GM03348 (cell line): ENCODE results near the gene LTBP4.
"Not testable (repeated sequence)": the region's sequence is repeated elsewhere in the genome, so short reads cannot be mapped to it uniquely, and the experiment has no call there.

Source experiments
- DNase-seq: peaks from one replicate; pipeline ENCODE4 v3.0.0; 2012; ENCODE audit warnings: low spot score

Gene LTBP4

GRCh38 chr19:40576585-40577451 is 24.4 kb upstream of the LTBP4 start, which contains the start of gene SHKBP1:
Gene SHKBP1, plus strand, starts transcription at chr19:40576873. Its CDS starts 27 bp downstream, at chr19:40576900.
- peak; percentile 99 for DNase-seq

DNA sequence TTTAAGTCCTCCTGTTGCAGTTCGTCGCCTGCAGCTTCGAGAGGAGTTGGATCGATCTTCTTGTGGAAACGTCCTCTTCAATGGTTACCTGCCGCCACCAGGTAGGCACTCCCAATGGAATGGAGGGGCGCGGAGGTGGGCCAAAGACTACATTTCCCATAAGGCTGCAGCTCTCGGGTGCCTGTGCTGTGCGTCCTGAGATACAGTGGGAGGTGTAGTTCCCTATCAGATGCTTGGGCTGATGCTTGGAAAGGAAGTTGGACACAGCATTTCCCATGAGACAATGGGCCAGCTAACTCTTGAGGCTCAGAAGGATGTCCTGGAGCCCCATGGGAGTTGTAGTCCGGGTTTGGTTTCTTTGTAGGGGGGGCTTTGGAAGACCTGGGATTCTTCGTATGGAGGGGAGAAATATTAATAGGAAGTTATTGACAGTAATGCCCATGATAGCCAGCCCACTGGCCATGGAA is 22.7 kb upstream of the LTBP4 start:
- no peak for DNase-seq

DNA sequence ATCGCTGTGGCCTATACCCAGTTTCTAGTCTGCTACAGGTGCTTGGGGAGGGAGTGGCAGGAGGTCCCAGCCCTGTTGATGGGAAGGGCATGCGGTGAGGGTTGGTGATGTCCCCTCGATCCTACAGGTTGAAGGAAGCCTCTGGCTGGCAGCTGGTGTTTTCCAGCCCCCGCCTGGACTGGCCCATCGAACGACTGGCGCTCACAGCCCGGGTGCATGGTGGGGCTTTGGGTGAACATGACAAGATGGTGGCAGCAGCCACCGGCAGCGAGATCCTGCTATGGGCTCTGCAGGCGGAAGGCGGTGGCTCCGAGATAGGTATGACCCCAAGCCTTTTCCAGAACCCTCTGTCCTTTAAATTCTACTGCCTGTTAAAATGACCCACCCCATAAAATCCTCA is 20.6 kb upstream of the LTBP4 start:
- DNase-seq, result no peak

GRCh38 chr19:40581531-40581930 is 19.6 kb upstream of the LTBP4 start:
- DNase-seq, result no peak

GRCh38 chr19:40582467-40582866 is 18.7 kb upstream of the LTBP4 start:
- no peak for DNase-seq

GRCh38 chr19:40583283-40583682 is 17.9 kb upstream of the LTBP4 start:
- DNase-seq, result no peak

- DNase-seq, result no peak
Measured at GRCh38 chr19:40584007-40584406, 17.2 kb upstream of the LTBP4 start.

- DNase-seq, result peak; percentile 41
Measured at GRCh38 chr19:40585241-40585981, 15.8 kb upstream of the LTBP4 start.

DNA sequence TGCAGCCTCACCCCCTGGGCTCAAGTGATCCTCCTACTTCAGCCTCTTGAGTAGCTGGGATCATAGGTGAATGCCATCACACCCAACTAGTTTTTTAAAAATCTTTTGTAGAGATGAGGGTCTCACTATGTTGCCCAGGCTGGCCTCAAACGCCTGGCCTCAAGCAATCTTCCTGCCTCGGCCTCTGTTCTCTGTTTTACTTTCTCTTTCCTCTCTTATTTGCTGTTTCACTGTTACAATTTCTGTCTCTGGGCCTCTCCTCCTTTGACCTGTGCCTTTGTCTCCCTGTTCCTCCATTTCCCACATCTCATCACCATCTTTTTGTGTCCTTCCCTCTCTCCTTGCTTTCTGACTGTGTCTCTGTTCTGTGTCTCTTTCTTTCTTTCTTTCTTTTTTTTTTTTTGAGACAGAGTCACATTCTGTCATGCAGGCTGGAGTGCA is 15.2 kb upstream of the LTBP4 start:
- DNase-seq, result no peak

GRCh38 chr19:40586611-40587010 is 14.6 kb upstream of the LTBP4 start:
- no peak for DNase-seq

GRCh38 chr19:40588110-40588854 is 12.9 kb upstream of the LTBP4 start:
- DNase-seq, result no peak

DNA sequence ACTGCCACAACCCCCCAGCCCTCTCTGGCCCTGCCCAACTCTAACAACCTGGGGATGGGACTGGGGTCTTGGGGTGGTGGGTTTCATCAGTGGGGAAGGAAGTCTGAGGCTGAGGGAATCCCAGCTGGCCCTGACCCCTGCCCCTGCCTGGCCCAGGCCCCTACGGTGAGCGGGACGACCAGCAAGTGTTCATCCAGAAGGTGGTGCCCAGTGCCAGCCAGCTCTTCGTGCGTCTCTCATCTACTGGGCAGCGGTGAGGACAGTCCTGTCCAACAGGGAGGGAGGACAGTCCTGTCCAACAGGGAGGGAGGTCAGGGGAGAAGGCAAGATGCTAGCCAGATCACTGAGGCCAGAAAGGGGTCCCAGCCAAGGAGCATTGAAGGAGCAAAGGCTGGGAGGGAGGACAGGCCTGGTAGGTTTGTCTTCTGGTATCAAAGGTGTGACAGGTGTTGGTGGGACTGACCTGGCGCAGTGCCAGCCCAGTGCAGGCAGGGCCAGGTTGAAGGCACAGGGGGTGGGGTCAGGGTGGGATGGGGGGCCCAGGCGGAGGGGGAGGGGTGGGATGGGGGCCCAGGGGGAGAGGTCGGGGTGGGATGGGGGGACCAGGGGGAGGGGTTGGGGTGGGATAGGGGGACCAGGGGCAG is 12.1 kb upstream of the LTBP4 start:
- no peak for DNase-seq

- DNase-seq, result no peak
Measured at GRCh38 chr19:40589591-40590429, 11.4 kb upstream of the LTBP4 start.

DNA sequence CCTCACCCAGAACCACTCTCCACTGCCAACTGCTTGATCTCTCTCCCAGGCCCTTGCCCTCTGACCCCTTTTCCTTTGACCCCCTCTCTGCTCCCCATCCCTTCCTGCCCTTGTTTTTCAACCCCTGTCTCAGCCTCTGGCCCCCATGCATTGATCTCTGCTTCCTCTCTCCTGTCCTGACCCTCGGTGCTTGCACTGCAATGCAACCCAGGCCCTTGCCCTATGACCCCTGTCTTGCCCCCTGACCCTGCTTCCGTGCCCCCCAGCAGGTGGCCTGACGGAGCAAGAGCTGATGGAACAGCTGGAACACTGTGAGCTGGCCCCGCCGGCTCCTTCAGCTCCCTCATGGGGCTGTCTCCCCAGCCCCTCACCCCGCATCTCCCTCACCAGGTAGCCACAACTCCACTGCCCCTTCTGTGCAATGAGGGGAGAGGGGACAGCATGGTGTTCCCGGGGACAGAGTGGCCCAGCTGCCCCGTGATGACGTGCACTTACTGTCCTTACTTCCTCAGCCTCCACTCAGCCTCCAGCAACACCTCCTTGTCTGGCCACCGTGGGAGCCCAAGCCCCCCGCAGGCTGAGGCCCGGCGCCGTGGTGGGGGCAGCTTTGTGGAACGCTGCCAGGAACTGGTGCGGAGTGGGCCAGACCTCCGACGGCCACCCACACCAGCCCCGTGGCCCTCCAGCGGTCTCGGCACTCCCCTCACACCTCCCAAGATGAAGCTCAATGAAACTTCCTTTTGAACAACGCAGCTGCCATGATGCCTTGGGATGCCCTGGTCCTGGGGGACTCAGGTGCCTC is 10.5 kb upstream of the LTBP4 start:
- DNase-seq, result no peak

DNA sequence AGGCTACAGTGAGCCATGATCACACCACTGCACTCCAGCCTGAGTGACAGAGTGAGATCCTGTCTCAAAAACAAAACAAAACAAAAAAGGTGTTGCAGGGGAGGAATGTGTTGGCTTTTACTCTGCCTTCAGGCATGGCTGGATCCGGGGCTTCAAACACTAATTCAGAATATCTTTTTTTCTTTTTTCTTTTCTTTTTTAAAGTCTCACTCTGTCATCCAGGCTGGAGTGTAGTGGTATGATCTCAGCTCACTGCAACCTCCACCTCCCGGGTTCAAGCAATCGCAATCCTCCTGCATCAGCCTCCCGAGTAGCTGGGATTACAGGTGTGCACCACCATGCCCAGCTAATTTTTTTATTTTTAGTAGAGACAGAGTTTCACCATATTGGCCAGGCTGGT is 9.4 kb upstream of the LTBP4 start:
- DNase-seq, result not testable (repeated sequence)

DNA sequence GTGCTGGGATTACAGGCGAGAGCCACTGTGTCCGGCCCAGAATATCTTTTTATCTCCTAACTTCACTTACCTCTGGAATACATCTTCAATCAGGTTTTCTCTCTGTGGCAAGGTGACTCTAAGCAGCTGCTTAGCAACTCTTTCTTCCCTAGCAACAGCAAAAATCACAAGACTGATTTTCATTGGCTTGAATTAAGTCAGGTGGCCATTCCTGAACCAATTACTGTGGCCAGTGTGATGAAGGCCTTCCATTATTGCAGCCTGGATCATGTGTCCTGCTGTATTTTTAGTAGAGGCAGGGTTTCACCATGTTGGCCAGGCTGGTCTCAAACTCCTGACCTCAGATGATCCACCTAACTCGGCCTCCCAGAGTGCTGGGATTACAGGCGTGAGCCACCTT is 9.0 kb upstream of the LTBP4 start:
- DNase-seq, result no peak

- no peak for DNase-seq
Measured at GRCh38 chr19:40594255-40594654, 6.9 kb upstream of the LTBP4 start.

DNA sequence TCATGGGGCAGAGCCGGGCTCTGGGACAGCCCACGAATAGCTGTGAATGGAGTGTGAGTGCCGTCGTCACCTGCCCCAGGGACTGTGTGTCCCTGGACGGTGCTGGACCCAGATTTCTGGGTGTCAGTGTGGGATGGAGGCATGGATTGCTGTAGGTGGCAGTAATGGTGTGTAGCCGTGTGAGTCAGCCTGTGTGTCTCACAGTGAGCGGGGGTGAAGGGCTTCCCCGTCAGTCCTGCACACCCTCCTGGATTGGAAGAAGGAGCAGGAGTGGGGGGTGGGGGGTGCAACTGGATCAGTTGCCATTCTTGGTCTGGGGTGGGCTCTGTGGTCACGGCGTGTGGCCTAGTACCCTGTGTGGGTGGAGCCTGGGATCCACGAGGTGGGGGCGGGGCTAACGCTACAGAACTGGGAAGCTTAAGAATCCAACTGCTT is 6.5 kb upstream of the LTBP4 start:
- peak; percentile 62 for DNase-seq

DNA sequence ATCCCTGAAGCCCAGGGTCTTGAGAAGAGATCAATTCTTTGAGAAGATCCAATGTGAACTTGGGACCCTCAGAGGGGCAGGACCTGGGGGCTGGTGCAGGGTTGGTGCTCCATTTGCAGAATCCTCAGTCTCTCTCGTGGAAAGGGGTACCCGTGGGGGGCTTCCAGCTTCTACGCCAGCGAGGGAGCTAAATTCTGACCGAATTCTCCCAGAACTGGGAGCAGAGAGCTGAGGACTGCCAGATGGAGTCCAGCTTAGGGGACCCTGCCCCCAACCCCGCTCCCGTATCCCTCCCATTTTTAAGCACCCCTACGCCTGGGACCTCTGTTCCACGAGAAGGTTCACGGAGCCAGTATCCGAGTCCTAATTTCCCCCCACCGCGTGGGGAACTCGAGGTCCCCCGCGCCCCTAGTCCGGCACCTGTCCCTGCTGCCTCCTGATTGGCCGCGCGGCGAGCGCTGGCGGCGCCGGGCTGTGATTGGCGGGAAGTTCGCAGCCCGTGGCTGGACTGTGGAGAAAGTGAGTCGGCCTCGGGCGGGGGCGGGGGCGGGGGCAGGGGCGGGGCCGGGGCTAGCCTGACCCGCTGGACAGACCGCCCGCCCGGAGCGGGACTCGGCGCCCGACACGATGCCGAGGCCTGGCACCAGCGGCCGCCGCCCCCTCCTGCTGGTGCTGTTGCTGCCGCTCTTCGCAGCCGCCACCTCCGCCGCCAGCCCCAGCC is 4.4 kb upstream of the LTBP4 start:
- peak; percentile 87 for DNase-seq
